Liver (tissue), 3 donors: ENCODE data around the gene CCDC77.

Experiments used
- ATF3 ChIP-seq: IDR thresholded peaks from 2 replicates; pipeline ENCODE4 v1.6.1; 2016; ENCODE audit warnings: antibody characterized with exemption
- CTCF ChIP-seq: fragments of 150-350 bp; IDR thresholded peaks from 2 replicates; pipeline ENCODE4 v1.5.1; 2017; ENCODE audit warnings: improper control_type of control experiment, low read depth, low read length; ENCODE audit not compliant: missing input control
- HNF4A ChIP-seq, 2 donors: conservative IDR thresholded peaks; 2 replicates each; pipeline ENCODE4 v1.6.1; 2016; ENCODE audit warnings: antibody characterized with exemption in 2 of 2, mild to moderate bottlenecking in 2 of 2
- donor health status: healthy.
- donor health status: healthy.

- TF ChIP-seq CTCF (no peak), HNF4A (conservative IDR thresholded peaks at IDR 0.05) (no peak), ATF3 (no peak)
Observed at GRCh38 chr12:455821-456220, 54.4 kb downstream of the CCDC77 start.
